GM19324 (cell line): ENCODE results near the gene INO80.
"Not testable (repeated sequence)": the region's sequence is repeated elsewhere in the genome, so short reads cannot be mapped to it uniquely, and the experiment has no call there.

Experiments used
- ATAC-seq: cut with Tn5 transposase; IDR thresholded peaks from one replicate; pipeline ENCODE4 v1.9.1; 2021; ENCODE audit warnings: mild to moderate bottlenecking, moderate library complexity; ENCODE audit not compliant: unreplicated experiment, low FRiP score

INO80 gene

GRCh38 chr15:40954158-40954848 is 161.8 kb downstream of the INO80 start:
- ATAC-seq, result not testable (repeated sequence)

- ATAC-seq, result no peak
Measured at GRCh38 chr15:40953713-40954074, 162.4 kb downstream of the INO80 start.

GRCh38 chr15:40952901-40953712 is 163.0 kb downstream of the INO80 start, which contains the start of gene CHAC1:
TSS of gene CHAC1 (plus strand) at chr15:40953471. CDS start at chr15:40953584, 113 bp downstream.
- ATAC-seq, result peak; percentile 93

DNA sequence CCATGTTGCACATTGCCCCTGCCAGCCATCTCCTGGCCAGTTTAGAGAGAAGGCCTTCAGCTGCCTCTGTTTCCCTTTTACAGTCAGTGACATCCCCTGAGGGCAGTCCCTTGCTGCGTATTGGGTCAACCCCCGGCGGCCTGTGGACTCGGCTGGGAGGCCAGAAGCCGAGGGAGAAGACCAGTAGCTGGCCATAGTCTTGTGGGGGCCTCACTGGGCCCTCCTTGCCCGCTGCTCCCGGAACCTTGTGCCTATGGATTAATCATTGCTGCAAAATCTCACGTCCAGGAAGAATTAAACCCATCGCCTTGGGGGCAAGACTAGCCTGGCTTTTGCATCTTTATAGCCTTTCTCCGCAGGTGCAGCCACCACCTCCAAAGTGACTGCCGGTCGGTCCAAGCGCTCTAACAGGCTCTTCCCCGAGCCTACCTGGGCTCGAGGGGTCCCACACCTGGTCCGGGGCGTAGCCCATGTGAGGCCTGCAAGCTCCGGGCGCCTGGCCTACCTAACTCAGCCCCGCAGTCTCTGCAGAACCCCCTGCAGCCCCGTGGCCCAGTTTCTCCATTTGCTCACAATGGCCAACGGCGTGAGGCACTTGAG is 163.7 kb downstream of the INO80 start:
- no peak for ATAC-seq

GRCh38 chr15:40951764-40952163 is 164.3 kb downstream of the INO80 start:
- no peak for ATAC-seq

GRCh38 chr15:40949756-40950207 is 166.3 kb downstream of the INO80 start:
- ATAC-seq, result no peak

GRCh38 chr15:40948706-40949473 is 167.2 kb downstream of the INO80 start:
- no peak for ATAC-seq

- no peak for ATAC-seq
Measured at GRCh38 chr15:40944510-40945296, 171.4 kb downstream of the INO80 start.

DNA sequence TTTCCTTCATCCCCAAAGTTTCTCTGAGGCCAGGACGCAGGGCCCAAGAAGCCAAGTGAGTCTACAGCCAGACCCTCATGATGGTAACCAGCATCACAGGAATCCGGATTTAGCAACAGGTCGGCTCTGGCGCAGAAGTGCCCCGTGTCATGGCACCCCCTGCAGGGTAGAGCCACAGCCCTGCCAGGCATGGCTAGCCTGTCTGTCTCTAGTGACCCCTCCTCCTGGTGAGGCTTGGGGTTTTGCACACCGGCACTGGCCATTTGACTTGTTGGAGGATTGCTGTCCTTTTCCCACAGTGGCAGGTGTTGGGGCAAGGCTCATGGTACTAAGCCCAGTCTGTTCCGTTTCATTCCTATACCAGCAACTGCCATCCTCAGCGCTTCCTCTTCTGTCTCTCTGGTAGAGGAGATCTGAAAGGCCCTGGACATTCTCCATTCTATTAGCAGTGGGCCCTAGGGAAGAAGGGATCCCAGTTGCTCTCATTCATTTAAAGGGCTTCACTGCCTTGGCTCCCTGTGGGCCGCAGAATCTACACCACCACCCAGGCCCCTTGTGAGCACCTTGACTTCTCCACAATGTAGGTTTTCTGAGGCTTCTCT is 172.2 kb downstream of the INO80 start:
- ATAC-seq, result no peak

GRCh38 chr15:40942878-40943277 is 173.2 kb downstream of the INO80 start:
- no peak for ATAC-seq

DNA sequence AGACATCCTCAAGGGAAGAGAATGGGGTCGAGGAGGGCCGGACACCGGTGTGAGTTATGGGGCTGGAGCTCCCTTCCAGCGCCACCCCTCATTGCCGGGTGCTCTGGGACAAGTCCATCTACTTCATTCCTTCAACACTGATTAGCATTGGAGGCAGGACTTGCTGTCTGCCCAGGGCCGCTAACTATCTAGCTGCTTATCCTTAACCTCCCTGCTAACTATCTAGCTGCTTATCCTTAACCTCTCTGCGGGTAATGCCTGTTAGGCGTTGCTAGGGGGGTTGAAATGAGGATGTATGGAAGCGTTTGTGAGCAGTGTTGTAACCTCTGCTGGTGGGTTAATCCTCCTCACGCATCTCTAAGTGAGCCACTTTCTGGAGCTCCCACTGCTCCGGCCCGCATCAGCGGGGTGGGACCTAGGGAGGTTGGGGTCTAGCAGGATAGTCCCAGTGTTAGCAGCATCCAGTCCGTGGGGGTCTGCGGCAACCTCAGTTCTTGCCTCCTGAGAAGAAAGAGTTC is 173.7 kb downstream of the INO80 start:
- no peak for ATAC-seq

DNA sequence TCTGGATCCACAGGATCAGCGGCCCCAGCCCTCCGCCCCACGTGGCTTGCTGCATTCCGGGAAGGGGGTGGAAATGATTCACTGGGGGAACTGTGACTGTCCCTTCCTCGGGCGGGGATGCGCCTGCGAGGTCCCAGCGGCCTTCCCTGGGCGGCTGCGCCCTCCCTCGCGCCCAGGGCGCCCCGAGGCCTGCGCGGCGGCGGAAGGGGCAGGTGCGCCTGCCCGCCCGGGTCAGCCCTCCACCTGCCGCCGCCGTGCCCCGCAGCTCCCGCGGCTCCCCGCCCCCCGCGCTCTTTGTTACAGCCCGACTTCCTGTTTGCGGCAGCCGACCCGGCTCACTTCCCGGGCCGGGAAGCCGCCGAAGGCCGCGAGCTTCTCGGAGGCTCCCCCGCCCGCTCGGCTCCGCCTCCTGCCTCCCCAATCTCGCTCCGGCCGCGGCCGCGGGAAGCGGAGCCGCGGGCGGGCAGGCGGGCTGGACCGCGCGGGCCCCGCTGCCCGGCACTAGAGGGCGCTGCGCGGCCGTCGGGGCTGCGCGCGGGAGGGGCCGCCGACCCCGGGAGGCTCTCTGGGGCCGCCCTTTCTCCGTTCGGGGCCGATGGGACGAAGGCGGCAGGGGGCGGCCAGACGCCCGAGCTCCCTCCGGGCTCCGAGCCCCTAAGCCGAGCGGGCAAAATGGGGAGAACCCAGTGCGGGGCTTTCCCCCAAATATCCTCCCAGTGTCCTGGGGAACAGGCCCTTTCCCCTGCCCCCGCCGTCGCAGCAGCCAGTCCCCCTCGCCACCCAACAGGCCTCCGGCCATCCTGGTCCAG is 174.3 kb downstream of the INO80 start:
- peak; percentile 73 for ATAC-seq

DNA sequence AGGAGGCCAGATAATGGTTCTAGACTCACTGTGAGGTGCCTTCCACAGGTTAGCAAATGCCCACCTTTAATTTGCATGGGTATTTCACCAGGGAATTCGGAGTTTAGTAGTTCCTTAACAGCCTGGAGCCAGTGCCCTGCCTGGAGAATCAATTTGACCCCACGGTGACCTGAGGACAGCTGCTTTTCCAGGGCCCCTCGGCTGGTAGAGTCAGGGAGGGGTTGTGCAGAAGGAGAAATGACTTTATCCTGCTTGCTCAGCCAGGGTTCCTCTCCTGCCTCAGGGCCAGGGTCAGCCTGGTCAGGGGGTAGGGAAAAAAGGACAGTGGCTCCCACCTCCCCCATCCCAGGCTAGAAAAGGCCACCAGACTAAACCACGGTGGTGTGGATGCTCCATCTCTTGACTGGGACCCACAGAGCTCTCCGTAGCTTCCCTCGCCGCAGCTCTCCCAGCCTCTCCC is 175.0 kb downstream of the INO80 start:
- ATAC-seq, result no peak

GRCh38 chr15:40940296-40940801 is 175.7 kb downstream of the INO80 start:
- ATAC-seq, result no peak

GRCh38 chr15:40938536-40938870 is 177.6 kb downstream of the INO80 start:
- ATAC-seq, result no peak

DNA sequence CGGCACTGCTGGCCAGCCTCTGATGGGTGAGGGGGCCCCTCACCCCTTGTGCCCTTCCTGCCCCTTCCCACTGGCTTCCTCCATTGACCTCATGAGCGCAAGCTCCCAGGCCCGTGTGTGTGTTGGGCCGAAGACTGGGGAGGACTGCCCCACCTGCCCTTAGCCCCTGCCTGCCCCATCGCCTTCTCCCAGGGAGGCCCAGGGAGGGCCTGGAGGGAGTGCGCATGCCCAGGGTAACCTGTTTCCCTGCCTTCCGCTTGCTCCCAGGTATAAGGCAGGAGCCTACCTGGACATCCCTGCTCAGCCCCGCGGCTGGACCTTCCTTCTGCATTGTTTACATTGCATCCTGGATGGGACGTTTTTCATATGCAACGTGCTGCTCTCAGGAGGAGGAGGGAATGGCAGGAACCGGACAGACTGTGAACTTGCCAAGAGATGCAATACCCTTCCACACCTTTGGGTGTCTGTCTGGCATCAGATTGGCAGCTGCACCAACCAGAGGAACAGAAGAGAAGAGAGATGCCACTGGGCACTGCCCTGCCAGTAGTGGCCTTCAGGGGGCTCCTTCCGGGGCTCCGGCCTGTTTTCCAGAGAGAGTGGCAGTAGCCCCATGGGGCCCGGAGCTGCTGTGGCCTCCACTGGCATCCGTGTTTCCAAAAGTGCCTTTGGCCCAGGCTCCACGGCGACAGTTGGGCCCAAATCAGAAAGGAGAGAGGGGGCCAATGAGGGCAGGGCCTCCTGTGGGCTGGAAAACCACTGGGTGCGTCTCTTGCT is 178.1 kb downstream of the INO80 start:
- no peak for ATAC-seq
